Measurements from ENCODE around the gene PCDHA1. TPM values are rescaled to one million over a fixed set of nuclear protein-coding genes. Genes with fewer than 3 reads are reported as not detected.

PCDHA1 gene
- polyA plus RNA-seq, 1 of the 3 experiments (the other 2 are of a cell fraction): 0.16 TPM

- DNase-seq: no peak
- Histone ChIP-seq H3F3A (replicated peaks; ENCODE audit: insufficient read depth) (no peaks in the 10 kb centered on the region), H3K79me2 (ENCODE audit: insufficient read depth) (no peaks in the 10 kb centered on the region), H4K20me1 (ENCODE audit: insufficient read depth) (no peaks in the 10 kb centered on the region), H3K4me1 (ENCODE audit: control insufficient read depth in 1 of 2, insufficient read depth in 2 of 2, low read depth in 1 of 2, low read length in 1 of 2) (no peaks in the 10 kb centered on the region), H3K36me3 (replicated peaks in 1 of 2; ENCODE audit: control insufficient read depth in 1 of 2, insufficient read depth in 2 of 2, low read length in 1 of 2) (no peaks in the 10 kb centered on the region), H3K27me3 (ENCODE audit: insufficient read depth) (no peaks in the 10 kb centered on the region), H3K4me2 (no peak overlapping the region), H3K4me3 (ENCODE audit: low read depth in 2 of 2, low read length in 1 of 2) (no peak overlapping the region), H3K9me3 (no peaks in the 10 kb centered on the region), H3K27ac (ENCODE audit: low read depth in 2 of 2, low read length in 1 of 2) (no peak overlapping the region), H2AFZ (ENCODE audit: low read depth) (no peak overlapping the region), H3K9me2 (no peaks in the 10 kb centered on the region), H3K9ac (no peak overlapping the region)
- TF ChIP-seq EP300 (IDR thresholded peaks at IDR 0.05; ENCODE audit: borderline replicate concordance in 1 of 2, low read depth in 1 of 2, low read length in 1 of 2) (no peak), TCF12 (IDR thresholded peaks at IDR 0.05) (no peak), TAF1 (IDR thresholded peaks at IDR 0.05; ENCODE audit: borderline replicate concordance, low read depth, low read length) (no peak), REST (IDR thresholded peaks at IDR 0.05; ENCODE audit: low read depth, low read length) (no peak), RXRA (IDR thresholded peaks at IDR 0.05; ENCODE audit: borderline replicate concordance, low read depth) (no peak), GABPA (IDR thresholded peaks at IDR 0.05; ENCODE audit: low read depth) (no peak), EZH2phosphoT487 (IDR thresholded peaks at IDR 0.05; ENCODE audit: borderline replicate concordance, low read depth) (no peak), MXI1 (IDR thresholded peaks at IDR 0.05; ENCODE audit: low read depth, low read length) (no peak), RAD21 (IDR thresholded peaks at IDR 0.05; ENCODE audit: low read length) (no peak), FOXJ3 (CRISPR knock-in tag; IDR thresholded peaks at IDR 0.05) (no peak), FOSL2 (IDR thresholded peaks at IDR 0.05; ENCODE audit: borderline replicate concordance, low read depth) (no peak), JUND (IDR thresholded peaks at IDR 0.05) (no peak), GATA2 (CRISPR knock-in tag; IDR thresholded peaks at IDR 0.05) (no peak), SIN3A (IDR thresholded peaks at IDR 0.05; ENCODE audit: borderline replicate concordance, low read depth, low read length) (no peak), TEAD4 (IDR thresholded peaks at IDR 0.05; ENCODE audit: borderline replicate concordance, insufficient read depth) (no peak), USF2 (IDR thresholded peaks at IDR 0.05; ENCODE audit: borderline replicate concordance, low read depth, low read length) (no peak), MAX (IDR thresholded peaks at IDR 0.05; ENCODE audit: low read depth) (no peak), RFX5 (IDR thresholded peaks at IDR 0.05; ENCODE audit: low read length) (no peak), NFIC (IDR thresholded peaks at IDR 0.05; ENCODE audit: borderline replicate concordance) (no peak), YY1 (IDR thresholded peaks at IDR 0.05; ENCODE audit: low read depth) (no peak)
- WGBS (ENCODE audit: low lambda C conversion rate): 50% methylated on average over 1 of the region's 1 CpG
- ChIA-PET POLR2A (no interaction called here), CTCF (interaction anchor here (0.6 to 4.1 kb wide), 4 partner anchors 10 to 329 kb away, joined by 3 to 19 read pairs (median 8); partner anchors contain the start of genes PCDHA12, PCDHA8, PCDHAC1 and PCDHB15)
These were observed 130.4 kb downstream of the PCDHA1 start for GRCh38 chr5:140916325-140916724.
